ENCODE data around the gene HINT1.

Gene HINT1

DNA sequence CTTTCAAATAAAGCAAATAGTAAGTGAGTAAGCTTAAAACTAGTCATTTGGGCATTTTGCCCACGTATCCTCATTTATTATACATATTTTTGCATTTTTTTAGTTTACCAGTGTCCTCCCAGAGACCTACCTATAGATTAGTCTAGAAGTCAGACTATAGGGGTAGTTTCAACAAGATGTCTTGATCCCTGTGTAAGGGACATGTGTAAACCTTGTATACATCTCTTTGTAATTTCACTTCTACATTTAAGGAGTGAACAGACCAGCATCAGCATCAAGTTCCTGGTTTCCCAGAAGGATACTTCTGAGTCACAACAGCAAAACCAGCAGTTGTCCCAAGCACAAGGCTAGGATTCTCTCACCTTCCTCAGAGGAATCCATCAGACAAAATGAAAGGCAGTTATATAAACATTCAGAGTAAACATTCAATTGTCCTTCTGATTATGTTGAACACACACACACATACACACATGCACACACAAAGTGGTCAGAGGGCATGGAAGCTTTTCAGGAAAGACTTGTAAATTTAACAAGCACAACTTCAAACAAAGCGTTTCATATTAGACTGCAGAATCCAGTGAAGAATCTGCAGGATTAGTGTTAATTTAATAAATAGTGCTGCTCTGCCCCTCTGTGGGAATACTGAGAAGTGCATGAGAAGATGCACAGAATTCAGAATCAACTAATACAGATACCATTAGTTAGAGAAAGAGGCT is 55.4 kb downstream of the HINT1 start:
- DNase-seq (ENCODE audit: low read depth): peak; percentile 46

Data from EH (cell line).